ENCODE data around the gene DDX54.

DDX54 gene

GRCh38 chr12:113173081-113173698 lies 12.1 kb downstream of the DDX54 start:
- H3K4me3 ChIP-seq (replicated peaks; ENCODE audit: insufficient read depth, low read length): no peak overlapping the region
- DNase-seq (ENCODE audit: low read depth in 1 of 2, low spot score in 1 of 2): no peak
- H3K27ac ChIP-seq (replicated peaks): no peak overlapping the region
- TF ChIP-seq REST (IDR thresholded peaks at IDR 0.05; ENCODE audit: insufficient replicate concordance, low read depth) (no peak), POLR2AphosphoS5 (IDR thresholded peaks at IDR 0.05; ENCODE audit: low read depth) (no peak), GABPA (IDR thresholded peaks at IDR 0.05; ENCODE audit: low read depth) (no peak), SPI1 (IDR thresholded peaks at IDR 0.05; ENCODE audit: borderline replicate concordance, low read depth) (no peak), CTCF (IDR thresholded peaks at IDR 0.05; ENCODE audit: insufficient read depth, low read length) (no peak)
- H3K27me3 ChIP-seq (ENCODE audit: insufficient read depth, poor library complexity, severe bottlenecking): no peaks in the 10 kb centered on the region

- no peak overlapping the region for H3K4me3 ChIP-seq (replicated peaks; ENCODE audit: insufficient read depth, low read length)
- H3K27ac ChIP-seq (replicated peaks): no peak overlapping the region
- TF ChIP-seq POLR2AphosphoS5 (IDR thresholded peaks at IDR 0.05; ENCODE audit: low read depth) (no peak), CTCF (IDR thresholded peaks at IDR 0.05; ENCODE audit: insufficient read depth, low read length) (no peak), SPI1 (IDR thresholded peaks at IDR 0.05; ENCODE audit: borderline replicate concordance, low read depth) (no peak), GABPA (IDR thresholded peaks at IDR 0.05; ENCODE audit: low read depth) (no peak), REST (IDR thresholded peaks at IDR 0.05; ENCODE audit: insufficient replicate concordance, low read depth) (no peak)
- DNase-seq (ENCODE audit: low read depth in 1 of 2, low spot score in 1 of 2): no peak
- H3K27me3 ChIP-seq (ENCODE audit: insufficient read depth, poor library complexity, severe bottlenecking): no peaks in the 10 kb centered on the region
Observed at GRCh38 chr12:113172185-113172584, 13.1 kb downstream of the DDX54 start.

- Histone ChIP-seq H3K27ac (replicated peaks) (no peak overlapping the region), H3K27me3 (ENCODE audit: insufficient read depth, poor library complexity, severe bottlenecking) (no peaks in the 10 kb centered on the region), H3K4me3 (replicated peaks; ENCODE audit: insufficient read depth, low read length) (no peak overlapping the region)
- no peak for DNase-seq (ENCODE audit: low read depth in 1 of 2, low spot score in 1 of 2)
- TF ChIP-seq GABPA (IDR thresholded peaks at IDR 0.05; ENCODE audit: low read depth) (no peak), CTCF (IDR thresholded peaks at IDR 0.05; ENCODE audit: insufficient read depth, low read length) (no peak), SPI1 (IDR thresholded peaks at IDR 0.05; ENCODE audit: borderline replicate concordance, low read depth) (no peak), REST (IDR thresholded peaks at IDR 0.05; ENCODE audit: insufficient replicate concordance, low read depth) (no peak), POLR2AphosphoS5 (IDR thresholded peaks at IDR 0.05; ENCODE audit: low read depth) (no peak)
Observed at GRCh38 chr12:113171543-113171942, 13.7 kb downstream of the DDX54 start.

Measured in HL-60 (cell line).